Panc1 (cell line): ENCODE measurements around the gene TIMM44. TPM values are rescaled to one million over a fixed set of nuclear protein-coding genes. Genes with fewer than 3 reads are reported as not detected.

Experiments used
- ATAC-seq: fragments of 200-7000 bp; cut with Tn5 transposase; 2 replicates; pipeline ENCODE4 v1.9.1; 2020; ENCODE audit warnings: mild to moderate bottlenecking, moderate library complexity
- BruUV-seq: library from RNA; stranded (reverse); fragments of 400-500 nt; replicated peaks from 2 replicates; lab custom pipeline; 2021; lab: Mats Ljungman, UMichigan
- CTCF ChIA-PET: fragments of 300-600 bp; sonication (Branson Sonifier 250); formaldehyde crosslinking; loops from one replicate; lab custom pipeline; 2022; ENCODE audit warnings: antibody characterized with exemption; lab: Charles Lee
- POLR2A ChIA-PET: fragments of 300-600 bp; sonication (Branson Sonifier 250); formaldehyde crosslinking; loops from one replicate; lab custom pipeline; 2022; ENCODE audit warnings: antibody characterized with exemption; lab: Charles Lee
- DNase-seq: peaks from one replicate; pipeline ENCODE4 v3.0.0-alpha.2; 2010; ENCODE audit warnings: low read depth, low spot score
- H3K27ac ChIP-seq: 2 replicates; pipeline ENCODE4 v1.5.1; 2011; ENCODE audit warnings: mild to moderate bottlenecking, low read length, inconsistent platforms
- H3K27me3 ChIP-seq: fragments of 200-500 bp; sonication (Bioruptor generic); 2 replicates; pipeline ENCODE4 v1.6.0; 2014; ENCODE audit warnings: low read length, inconsistent platforms; ENCODE audit not compliant: control insufficient read depth, insufficient read depth
- H3K36me3 ChIP-seq: fragments of 200-500 bp; sonication (Bioruptor generic); 2 replicates; pipeline ENCODE4 v1.5.1; 2014; ENCODE audit warnings: inconsistent platforms, mild to moderate bottlenecking, low read length, moderate library complexity; ENCODE audit not compliant: control insufficient read depth, insufficient read depth
- H3K4me1 ChIP-seq: 2 replicates; pipeline ENCODE4 v1.5.1; 2011; ENCODE audit warnings: inconsistent platforms, mild to moderate bottlenecking, low read length, moderate library complexity; ENCODE audit not compliant: control insufficient read depth, insufficient read depth
- H3K4me3 ChIP-seq, 2 experiments: 2 replicates each; pipeline ENCODE4 v1.5.1; 2011 to 2012; ENCODE audit warnings: low read depth in 2 of 2, low read length in 2 of 2, mild to moderate bottlenecking in 2 of 2, inconsistent platforms in 1 of 2, moderate library complexity in 1 of 2
- H3K9me3 ChIP-seq: fragments of 200-500 bp; sonication (Bioruptor generic); 2 replicates; pipeline ENCODE4 v1.5.1; 2014; ENCODE audit warnings: low read depth, mild to moderate bottlenecking, inconsistent platforms, low read length, moderate library complexity; ENCODE audit not compliant: control insufficient read depth, insufficient read depth
- CTCF ChIP-seq: fragments of 450-650 bp; IDR thresholded peaks from 2 replicates; pipeline ENCODE4 v1.5.1; 2017; ENCODE audit warnings: mild to moderate bottlenecking
- POLR2AphosphoS5 ChIP-seq: IDR thresholded peaks from 2 replicates; pipeline ENCODE4 v1.6.1; 2012; ENCODE audit warnings: mild to moderate bottlenecking, low read depth, low read length, moderate library complexity
- REST ChIP-seq, 2 experiments: IDR thresholded peaks; 2 replicates each; pipeline ENCODE4 v1.6.1; 2011 to 2012; ENCODE audit warnings: low read depth in 2 of 2, control low read depth in 1 of 2, low read length in 1 of 2, mild to moderate bottlenecking in 1 of 2, moderate library complexity in 1 of 2; ENCODE audit not compliant: insufficient read depth in 1 of 2
- SIN3A ChIP-seq: IDR thresholded peaks from 2 replicates; pipeline ENCODE4 v1.6.1; 2012; ENCODE audit warnings: low read depth, mild to moderate bottlenecking, low read length, moderate library complexity, borderline replicate concordance; ENCODE audit not compliant: insufficient read depth
- TCF7L2 ChIP-seq: IDR thresholded peaks from 2 replicates; pipeline ENCODE4 v1.6.1; 2011; ENCODE audit warnings: mild to moderate bottlenecking, low read depth, low read length, inconsistent platforms
- in situ Hi-C: cut with HindIII; loops from 2 replicates; pipeline ENCODE4 v1.10.0; 2016; ENCODE audit warnings: low sequenced_read_pairs, low pct_unique_long_range_greater_than_20kb
- intact Hi-C: fragments of 100-400 bp; cut with micrococcal nuclease; formaldehyde crosslinking; loops from one replicate; pipeline ENCODE4 v1.10.0; 2022; ENCODE audit not compliant: unreplicated experiment
- total RNA-seq: library from RNA; stranded (reverse); gene quantifications from one replicate; pipeline ENCODE4 v1.2.1, GENCODE V29; 2021; ENCODE audit not compliant: unreplicated experiment

The TIMM44 gene
- total RNA-seq, 1 experiment from 2014 or later = 105 TPM

GRCh38 chr19:7905268-7905667 is 38.2 kb downstream of the TIMM44 start:
- Histone ChIP-seq H3K9me3 (no peaks in the 10 kb centered on the region), H3K27ac (peak overlapping the region; percentile 84; the same call in 1 of the 2 replicates), H3K27me3 (no peaks in the 10 kb centered on the region), H3K4me1 (peaks cover 6% of the 10 kb centered on the region; the same call in 1 of the 2 replicates), H3K4me3 (peak overlapping the region; percentile 80 to 82), H3K36me3 (no peaks in the 10 kb centered on the region; the same call in 1 of the 2 replicates)
- in situ Hi-C loops = no loop called here
- no peak for TF ChIP-seq CTCF
- TF ChIP-seq REST (IDR thresholded peaks at IDR 0.05; ENCODE audit: insufficient read depth in 1 of 2, low read depth in 2 of 2, low read length in 1 of 2) = no peak
- no peak for TF ChIP-seq SIN3A
- no peak for TF ChIP-seq POLR2AphosphoS5
- no peak for TF ChIP-seq TCF7L2
- DNase-seq = no peak
- BruUV-seq = no TSS peak
- intact Hi-C loops = no loop called here
- ATAC-seq = no peak
- CTCF ChIA-PET = no interaction called here
- POLR2A ChIA-PET = no interaction called here

GRCh38 chr19:7904074-7905020 is 39.1 kb downstream of the TIMM44 start:
- no peak for TF ChIP-seq POLR2AphosphoS5
- TF ChIP-seq SIN3A = no peak; the same call in 1 of the 2 replicates
- TF ChIP-seq TCF7L2 = no peak
- TF ChIP-seq REST (IDR thresholded peaks at IDR 0.05; ENCODE audit: insufficient read depth in 1 of 2, low read depth in 2 of 2, low read length in 1 of 2) = no peak
- TF ChIP-seq CTCF = no peak
- no TSS peak for BruUV-seq

More at GRCh38 chr19:7904074-7905020, 39.1 kb downstream of the TIMM44 start:
- DNase-seq = no peak
- CTCF ChIA-PET = no interaction called here
- in situ Hi-C loops (no loop called here), intact Hi-C loops (no loop called here)
- no peaks in the 10 kb centered on the region; the same call in 1 of the 2 replicates for H3K36me3 ChIP-seq
- H3K9me3 ChIP-seq = no peaks in the 10 kb centered on the region
- H3K27ac ChIP-seq = peak overlapping the region; percentile 84
- peaks cover 6% of the 10 kb centered on the region; the same call in 1 of the 2 replicates for H3K4me1 ChIP-seq
- POLR2A ChIA-PET = no interaction called here
- ATAC-seq = peak; percentile 32
- no peaks in the 10 kb centered on the region for H3K27me3 ChIP-seq
- peak overlapping the region; percentile 80 to 82 for H3K4me3 ChIP-seq
